NOMO-1 (cell line): ENCODE results near the gene KCNK1.
A peak's percentile ranks its signal among the peaks of the same experiment; 100 is the strongest.

Source experiments
- DNase-seq, 2 experiments: peaks; one replicate each; lab custom pipeline; 2025; ENCODE audit not compliant: unreplicated experiment in 2 of 2; lab: John Stamatoyannopoulos, UW

The KCNK1 gene

DNA sequence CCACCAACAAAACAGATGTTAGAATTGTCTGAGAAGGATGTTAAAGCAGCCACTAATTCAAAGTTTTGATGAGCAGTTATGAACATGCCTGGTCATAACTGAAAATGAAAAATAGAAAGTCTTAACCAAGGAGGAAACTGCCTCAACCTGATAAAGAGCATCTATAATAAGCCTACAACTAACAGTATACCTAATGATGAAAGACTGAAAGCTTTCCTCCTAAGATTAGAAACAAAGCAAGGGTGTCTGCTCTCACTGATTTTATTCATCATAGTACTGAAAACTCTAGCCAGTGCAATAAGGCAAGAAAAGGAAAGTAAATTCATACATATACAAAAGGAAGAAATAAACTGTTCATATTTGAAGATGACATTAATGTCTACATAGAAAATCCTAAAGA, 82.0 kb downstream of the KCNK1 start:
- no peak for DNase-seq

DNA sequence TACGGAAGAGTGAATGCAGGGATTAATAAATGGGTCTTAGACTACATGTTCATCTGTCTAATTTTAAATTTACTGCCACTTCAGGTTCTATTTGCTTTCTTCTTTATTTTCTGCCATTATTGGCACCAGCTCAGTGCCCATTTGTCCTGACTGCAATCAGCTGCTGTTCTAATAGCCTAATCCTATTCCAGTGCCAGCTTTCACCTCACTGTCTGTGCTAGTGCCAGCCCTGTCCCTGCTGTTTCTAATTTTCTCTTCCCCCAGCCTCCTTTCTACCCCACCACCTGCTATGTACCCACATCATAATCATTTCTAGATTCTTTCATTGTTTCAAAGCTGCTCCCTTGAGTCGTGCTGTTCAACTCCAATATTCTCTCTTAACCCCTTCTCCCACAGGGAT, 86.4 kb downstream of the KCNK1 start:
- no peak for DNase-seq

DNA sequence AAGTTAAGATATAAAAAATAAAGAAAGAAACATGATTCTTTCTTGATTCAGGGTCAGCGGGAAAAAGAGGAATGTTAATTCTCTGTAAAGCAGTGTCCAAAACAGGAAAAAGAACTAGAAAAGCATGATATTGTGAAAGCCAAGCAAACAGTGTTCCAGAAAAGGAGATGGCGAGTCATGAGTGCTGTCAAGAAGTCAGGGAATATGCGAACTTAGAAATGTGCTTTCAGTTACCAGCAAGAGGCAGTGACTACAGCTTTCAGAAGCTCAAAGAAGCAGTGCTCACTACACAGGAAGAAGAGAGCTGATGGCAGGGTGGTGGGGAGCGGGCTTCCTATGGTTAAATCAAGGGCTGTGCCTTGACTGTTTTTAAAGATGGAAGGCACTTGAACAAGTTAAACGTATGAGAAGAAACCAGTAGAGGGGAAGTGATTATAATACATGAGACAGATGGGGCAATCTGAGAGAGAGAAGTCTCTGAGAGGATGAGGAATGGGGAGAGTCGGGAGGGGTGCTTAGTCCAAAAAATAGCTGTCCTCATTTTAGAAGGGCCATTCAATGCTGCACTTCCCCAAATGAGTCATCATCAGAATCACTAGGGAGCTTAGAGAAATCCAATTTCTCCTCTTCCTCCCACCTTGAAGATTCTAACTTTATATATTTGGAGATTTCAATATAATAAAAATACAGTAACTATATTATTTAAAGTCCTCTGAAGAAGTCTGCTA, 90.4 kb downstream of the KCNK1 start:
- peak; percentile 8 to 70 for DNase-seq

DNA sequence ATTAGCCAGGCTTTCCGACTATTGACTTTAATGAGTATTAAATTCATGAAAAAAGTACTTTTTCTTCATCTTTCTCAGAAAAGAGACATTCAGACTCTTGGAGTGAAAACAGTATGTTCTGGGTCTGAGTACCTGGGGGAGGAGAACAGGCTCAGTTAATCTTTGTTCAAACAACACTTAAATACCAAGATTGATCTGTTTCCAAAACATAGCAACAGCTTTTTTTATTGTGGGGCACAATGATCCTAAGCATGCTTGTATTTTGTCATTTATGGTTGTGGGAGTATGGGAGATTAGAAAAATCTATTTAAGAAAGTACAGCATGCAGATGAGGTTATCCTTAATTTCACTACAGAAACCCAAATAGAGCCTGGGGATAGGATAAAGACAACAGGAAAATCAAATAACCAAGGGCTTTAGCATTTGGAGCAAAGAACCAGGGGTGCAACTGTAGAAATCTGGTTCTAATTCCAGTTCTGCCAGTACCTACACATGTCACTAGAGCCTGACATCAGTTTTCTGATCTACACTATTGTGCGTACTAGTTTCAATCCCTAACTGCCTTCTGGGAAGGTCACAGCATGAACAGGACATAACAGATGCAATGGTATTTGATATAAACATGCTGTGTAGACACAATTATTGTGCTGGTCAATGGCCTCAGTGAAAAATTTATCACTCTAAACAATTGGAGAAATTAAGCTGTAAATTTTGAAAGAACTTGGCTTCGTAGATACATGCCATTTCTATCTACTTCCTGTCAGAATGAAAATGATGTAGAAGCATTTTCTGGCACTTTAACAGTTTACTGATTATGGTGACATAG, 91.2 kb downstream of the KCNK1 start:
- no peak for DNase-seq

DNA sequence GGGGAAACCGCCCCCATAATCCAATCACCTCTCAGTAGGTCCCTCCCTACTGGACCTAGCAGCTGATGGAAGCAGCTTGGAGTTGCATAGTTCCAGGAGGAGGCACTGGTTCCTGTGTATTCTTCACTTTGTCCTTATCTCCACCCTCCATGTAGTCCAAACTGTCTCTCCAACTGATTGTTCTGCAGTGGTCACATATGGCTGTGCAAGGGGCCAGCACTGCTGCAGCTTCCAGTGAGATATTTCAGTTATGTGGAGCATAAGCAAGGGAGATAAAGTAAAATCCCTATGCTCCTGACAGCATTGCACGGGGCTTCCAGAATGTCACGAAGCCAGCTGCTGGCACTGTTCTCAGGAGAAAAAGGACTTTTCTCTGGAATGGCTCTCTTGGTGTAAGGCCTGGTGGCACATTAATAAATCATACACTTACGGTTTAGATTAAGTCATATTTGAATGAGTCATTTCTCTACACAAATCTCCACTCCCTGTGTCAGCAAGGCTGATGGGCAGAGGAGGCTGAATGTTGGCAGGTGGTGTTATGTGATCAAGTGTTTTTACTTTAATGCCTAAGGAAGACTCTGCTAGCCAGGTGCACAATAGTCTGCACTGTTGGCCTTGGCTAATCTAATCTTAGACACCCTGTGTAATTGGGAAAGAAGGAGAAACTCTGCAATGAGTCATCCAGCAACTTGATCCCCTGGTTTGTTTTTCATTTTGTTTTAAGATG, 93.4 kb downstream of the KCNK1 start:
- peak in 1 of 2 experiments; percentile 9 for DNase-seq

DNA sequence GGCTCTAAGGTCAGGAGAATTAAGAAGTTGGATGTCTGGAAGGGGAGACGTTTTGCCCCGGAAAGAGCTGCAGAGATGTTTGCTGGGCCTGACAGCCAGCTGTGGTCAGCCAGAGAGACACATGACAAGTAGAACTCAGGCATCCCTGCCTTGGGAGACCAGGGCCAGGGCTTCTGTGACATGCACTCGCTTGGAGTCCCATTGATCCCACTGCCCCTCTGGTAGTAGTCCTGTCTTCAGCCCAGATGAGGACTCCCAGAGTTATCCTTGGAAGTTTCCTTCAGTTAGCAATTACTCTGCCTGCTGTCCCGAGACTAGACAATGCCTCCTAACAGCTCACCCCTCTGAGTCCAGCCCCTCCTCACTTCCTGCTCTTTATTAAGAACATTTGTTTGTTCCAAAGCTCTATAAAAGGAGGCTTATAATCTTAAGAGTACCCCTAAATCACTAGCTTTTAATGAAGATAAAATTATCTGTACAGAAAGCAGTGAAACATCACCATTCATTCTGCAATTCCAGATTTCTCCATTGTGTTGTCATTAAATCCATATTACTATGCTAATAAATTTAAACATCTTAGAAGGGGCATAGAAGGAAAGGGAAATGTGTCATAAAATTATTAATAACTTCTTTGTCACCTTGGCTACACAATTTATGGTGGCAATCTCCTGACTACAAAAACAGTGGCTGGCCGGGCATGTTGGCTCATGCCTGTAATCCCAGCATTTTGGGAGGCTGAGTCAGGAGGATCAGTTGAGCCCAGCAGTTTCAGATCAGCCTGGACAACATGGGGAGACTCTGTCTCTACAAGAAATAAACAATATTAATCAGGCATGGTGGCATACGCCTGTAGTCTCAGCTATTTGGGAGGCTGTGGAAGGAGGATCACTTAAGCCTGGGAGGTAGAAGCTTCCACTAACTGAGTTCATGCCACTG, 94.2 kb downstream of the KCNK1 start:
- DNase-seq, result no peak

- no peak for DNase-seq
These were observed 96.1 kb downstream of the KCNK1 start for GRCh38 chr1:233710031-233710430.

GRCh38 chr1:233710507-233710906, 96.6 kb downstream of the KCNK1 start:
- DNase-seq, result no peak

DNA sequence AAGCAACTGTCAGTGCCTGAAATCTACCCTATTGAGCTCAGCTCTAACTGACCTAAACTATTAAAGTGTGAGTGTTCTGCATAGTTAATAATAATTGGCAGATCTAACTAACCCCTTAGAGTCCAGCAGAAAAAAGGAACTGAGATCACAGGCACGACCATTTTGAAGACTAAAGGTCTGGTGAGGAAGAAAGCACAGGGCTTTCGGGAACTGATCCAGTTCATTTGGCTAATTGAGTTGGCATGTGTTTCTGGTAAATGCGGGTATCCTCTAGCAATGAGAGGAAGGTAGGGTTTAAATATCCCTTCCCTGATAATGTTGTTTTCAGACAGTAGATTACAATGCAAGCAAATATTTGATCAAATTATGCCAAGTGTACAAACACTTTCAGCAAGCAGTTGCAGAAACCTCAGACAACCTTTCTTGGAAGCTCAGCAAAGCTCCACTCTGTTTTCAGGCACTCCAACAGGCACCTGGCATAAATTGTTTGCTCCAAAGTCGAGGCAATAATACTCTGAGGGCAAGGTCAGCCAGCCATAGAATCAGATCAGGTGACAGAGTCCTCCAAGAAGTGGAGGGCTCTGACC, 100.8 kb downstream of the KCNK1 start:
- peak in 1 of 2 experiments; percentile 26 for DNase-seq

- no peak for DNase-seq
These were observed 104.2 kb downstream of the KCNK1 start for GRCh38 chr1:233718057-233718456.

GRCh38 chr1:233719655-233720341, 105.9 kb downstream of the KCNK1 start:
- DNase-seq, result no peak

GRCh38 chr1:233721004-233721595, 107.2 kb downstream of the KCNK1 start:
- peak; percentile 63 to 81 for DNase-seq
